H1 (cell line): Measurements from ENCODE around the gene OR13G1. TPM values are rescaled to one million over a fixed set of nuclear protein-coding genes. Genes with fewer than 3 reads are reported as not detected.

Source experiments
- CEBPB ChIP-seq: IDR thresholded peaks from 2 replicates; pipeline ENCODE4 v1.6.1; 2012; ENCODE audit warnings: low read depth, low read length
- CHD2 ChIP-seq: IDR thresholded peaks from 2 replicates; pipeline ENCODE4 v1.6.1; 2012; ENCODE audit warnings: low read length, improper control_type of control experiment
- EZH2 ChIP-seq: fragments of 200-600 bp; sonication (generic); IDR thresholded peaks from 2 replicates; pipeline ENCODE4 v1.7.1; 2012; ENCODE audit warnings: low read depth, mild to moderate bottlenecking, moderate library complexity, low read length, inconsistent platforms; ENCODE audit not compliant: severe bottlenecking
- KDM4A ChIP-seq: IDR thresholded peaks from one replicate; pipeline ENCODE4 v1.7.1; 2012; ENCODE audit warnings: low read depth, mild to moderate bottlenecking, moderate library complexity, low read length, inconsistent platforms; ENCODE audit not compliant: severe bottlenecking
- NRF1 ChIP-seq: IDR thresholded peaks from 2 replicates; pipeline ENCODE4 v1.6.1; 2011; ENCODE audit warnings: mild to moderate bottlenecking, low read depth, low read length, improper control_type of control experiment
- POLR2AphosphoS5 ChIP-seq: IDR thresholded peaks from 2 replicates; pipeline ENCODE4 v1.6.1; 2011; ENCODE audit warnings: low read depth, low read length
- SIRT6 ChIP-seq: IDR thresholded peaks from one replicate; pipeline ENCODE4 v1.7.1; 2012; ENCODE audit warnings: low read length, inconsistent platforms
- SRF ChIP-seq: IDR thresholded peaks from 2 replicates; pipeline ENCODE4 v1.6.1; 2011; ENCODE audit warnings: mild to moderate bottlenecking, low read depth, low read length, moderate library complexity
- TAF1 ChIP-seq: IDR thresholded peaks from 2 replicates; pipeline ENCODE4 v1.6.1; 2011; ENCODE audit warnings: mild to moderate bottlenecking, low read depth, low read length
- TCF12 ChIP-seq: IDR thresholded peaks from 2 replicates; pipeline ENCODE4 v1.6.1; 2011; ENCODE audit warnings: low read depth, mild to moderate bottlenecking, low read length
- polyA plus RNA-seq, 7 experiments: library from polyadenylated mRNA; depleted of rRNA in 3 of 7; stranded (reverse) in 5 of 7; unstranded in 2 of 7; fragments of >200 nt in 5 of 7; fragments of 200-250 nt in 2 of 7; gene quantifications; 1 replicate in 5 of 7; 2 replicates in 1 of 7; 4 replicates in 1 of 7; pipeline versions ENCODE4 v1.2.1 to v1.2.3, GENCODE V29; 2011 to 2013; ENCODE audit warnings: missing spikeins in 2 of 7, mixed read lengths in 2 of 7
- total RNA-seq: library from RNA; stranded (reverse); fragmentation: NEBNext Ultra II Directional; extraction: Animal tissue kit (Norgen Biotek cat#: 25700); gene quantifications from 2 replicates; pipeline ENCODE4 v1.2.1, GENCODE V29; 2021
- TF ChIP-seq, protein P1 (sequence below): fragments of 300-600 bp; sonication (generic); IDR thresholded peaks from 2 replicates; pipeline ENCODE4 v1.7.1; 2012; ENCODE audit warnings: low read length, moderate library complexity, mild to moderate bottlenecking, inconsistent platforms; ENCODE audit not compliant: insufficient replicate concordance
- TF ChIP-seq, protein P2 (sequence below): IDR thresholded peaks from 2 replicates; pipeline ENCODE4 v1.6.1; 2012; ENCODE audit warnings: inconsistent platforms

OR13G1 gene
- total and polyA plus RNA-seq, 2 of the 8 experiments (the other 6 are each of a cell fraction or from before 2014, with no cell fraction given) = not detected

GRCh38 chr1:247638781-247639180 lies 40.8 kb downstream of the OR13G1 start (continued):
- TF ChIP-seq, protein P1, sequence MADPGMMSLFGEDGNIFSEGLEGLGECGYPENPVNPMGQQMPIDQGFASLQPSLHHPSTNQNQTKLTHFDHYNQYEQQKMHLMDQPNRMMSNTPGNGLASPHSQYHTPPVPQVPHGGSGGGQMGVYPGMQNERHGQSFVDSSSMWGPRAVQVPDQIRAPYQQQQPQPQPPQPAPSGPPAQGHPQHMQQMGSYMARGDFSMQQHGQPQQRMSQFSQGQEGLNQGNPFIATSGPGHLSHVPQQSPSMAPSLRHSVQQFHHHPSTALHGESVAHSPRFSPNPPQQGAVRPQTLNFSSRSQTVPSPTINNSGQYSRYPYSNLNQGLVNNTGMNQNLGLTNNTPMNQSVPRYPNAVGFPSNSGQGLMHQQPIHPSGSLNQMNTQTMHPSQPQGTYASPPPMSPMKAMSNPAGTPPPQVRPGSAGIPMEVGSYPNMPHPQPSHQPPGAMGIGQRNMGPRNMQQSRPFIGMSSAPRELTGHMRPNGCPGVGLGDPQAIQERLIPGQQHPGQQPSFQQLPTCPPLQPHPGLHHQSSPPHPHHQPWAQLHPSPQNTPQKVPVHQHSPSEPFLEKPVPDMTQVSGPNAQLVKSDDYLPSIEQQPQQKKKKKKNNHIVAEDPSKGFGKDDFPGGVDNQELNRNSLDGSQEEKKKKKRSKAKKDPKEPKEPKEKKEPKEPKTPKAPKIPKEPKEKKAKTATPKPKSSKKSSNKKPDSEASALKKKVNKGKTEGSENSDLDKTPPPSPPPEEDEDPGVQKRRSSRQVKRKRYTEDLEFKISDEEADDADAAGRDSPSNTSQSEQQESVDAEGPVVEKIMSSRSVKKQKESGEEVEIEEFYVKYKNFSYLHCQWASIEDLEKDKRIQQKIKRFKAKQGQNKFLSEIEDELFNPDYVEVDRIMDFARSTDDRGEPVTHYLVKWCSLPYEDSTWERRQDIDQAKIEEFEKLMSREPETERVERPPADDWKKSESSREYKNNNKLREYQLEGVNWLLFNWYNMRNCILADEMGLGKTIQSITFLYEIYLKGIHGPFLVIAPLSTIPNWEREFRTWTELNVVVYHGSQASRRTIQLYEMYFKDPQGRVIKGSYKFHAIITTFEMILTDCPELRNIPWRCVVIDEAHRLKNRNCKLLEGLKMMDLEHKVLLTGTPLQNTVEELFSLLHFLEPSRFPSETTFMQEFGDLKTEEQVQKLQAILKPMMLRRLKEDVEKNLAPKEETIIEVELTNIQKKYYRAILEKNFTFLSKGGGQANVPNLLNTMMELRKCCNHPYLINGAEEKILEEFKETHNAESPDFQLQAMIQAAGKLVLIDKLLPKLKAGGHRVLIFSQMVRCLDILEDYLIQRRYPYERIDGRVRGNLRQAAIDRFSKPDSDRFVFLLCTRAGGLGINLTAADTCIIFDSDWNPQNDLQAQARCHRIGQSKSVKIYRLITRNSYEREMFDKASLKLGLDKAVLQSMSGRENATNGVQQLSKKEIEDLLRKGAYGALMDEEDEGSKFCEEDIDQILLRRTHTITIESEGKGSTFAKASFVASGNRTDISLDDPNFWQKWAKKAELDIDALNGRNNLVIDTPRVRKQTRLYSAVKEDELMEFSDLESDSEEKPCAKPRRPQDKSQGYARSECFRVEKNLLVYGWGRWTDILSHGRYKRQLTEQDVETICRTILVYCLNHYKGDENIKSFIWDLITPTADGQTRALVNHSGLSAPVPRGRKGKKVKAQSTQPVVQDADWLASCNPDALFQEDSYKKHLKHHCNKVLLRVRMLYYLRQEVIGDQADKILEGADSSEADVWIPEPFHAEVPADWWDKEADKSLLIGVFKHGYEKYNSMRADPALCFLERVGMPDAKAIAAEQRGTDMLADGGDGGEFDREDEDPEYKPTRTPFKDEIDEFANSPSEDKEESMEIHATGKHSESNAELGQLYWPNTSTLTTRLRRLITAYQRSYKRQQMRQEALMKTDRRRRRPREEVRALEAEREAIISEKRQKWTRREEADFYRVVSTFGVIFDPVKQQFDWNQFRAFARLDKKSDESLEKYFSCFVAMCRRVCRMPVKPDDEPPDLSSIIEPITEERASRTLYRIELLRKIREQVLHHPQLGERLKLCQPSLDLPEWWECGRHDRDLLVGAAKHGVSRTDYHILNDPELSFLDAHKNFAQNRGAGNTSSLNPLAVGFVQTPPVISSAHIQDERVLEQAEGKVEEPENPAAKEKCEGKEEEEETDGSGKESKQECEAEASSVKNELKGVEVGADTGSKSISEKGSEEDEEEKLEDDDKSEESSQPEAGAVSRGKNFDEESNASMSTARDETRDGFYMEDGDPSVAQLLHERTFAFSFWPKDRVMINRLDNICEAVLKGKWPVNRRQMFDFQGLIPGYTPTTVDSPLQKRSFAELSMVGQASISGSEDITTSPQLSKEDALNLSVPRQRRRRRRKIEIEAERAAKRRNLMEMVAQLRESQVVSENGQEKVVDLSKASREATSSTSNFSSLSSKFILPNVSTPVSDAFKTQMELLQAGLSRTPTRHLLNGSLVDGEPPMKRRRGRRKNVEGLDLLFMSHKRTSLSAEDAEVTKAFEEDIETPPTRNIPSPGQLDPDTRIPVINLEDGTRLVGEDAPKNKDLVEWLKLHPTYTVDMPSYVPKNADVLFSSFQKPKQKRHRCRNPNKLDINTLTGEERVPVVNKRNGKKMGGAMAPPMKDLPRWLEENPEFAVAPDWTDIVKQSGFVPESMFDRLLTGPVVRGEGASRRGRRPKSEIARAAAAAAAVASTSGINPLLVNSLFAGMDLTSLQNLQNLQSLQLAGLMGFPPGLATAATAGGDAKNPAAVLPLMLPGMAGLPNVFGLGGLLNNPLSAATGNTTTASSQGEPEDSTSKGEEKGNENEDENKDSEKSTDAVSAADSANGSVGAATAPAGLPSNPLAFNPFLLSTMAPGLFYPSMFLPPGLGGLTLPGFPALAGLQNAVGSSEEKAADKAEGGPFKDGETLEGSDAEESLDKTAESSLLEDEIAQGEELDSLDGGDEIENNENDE = no peak
- TF ChIP-seq NRF1 (no peak), CHD2 (no peak), TAF1 (no peak), SRF (no peak), SIRT6 (no peak), TCF12 (no peak), KDM4A (no peak), EZH2 (no peak), POLR2AphosphoS5 (no peak), CEBPB (no peak)
- TF ChIP-seq, protein P2, sequence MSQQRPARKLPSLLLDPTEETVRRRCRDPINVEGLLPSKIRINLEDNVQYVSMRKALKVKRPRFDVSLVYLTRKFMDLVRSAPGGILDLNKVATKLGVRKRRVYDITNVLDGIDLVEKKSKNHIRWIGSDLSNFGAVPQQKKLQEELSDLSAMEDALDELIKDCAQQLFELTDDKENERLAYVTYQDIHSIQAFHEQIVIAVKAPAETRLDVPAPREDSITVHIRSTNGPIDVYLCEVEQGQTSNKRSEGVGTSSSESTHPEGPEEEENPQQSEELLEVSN = no peak
